Measurements from ENCODE around the gene SETDB1.

SETDB1 gene

DNA sequence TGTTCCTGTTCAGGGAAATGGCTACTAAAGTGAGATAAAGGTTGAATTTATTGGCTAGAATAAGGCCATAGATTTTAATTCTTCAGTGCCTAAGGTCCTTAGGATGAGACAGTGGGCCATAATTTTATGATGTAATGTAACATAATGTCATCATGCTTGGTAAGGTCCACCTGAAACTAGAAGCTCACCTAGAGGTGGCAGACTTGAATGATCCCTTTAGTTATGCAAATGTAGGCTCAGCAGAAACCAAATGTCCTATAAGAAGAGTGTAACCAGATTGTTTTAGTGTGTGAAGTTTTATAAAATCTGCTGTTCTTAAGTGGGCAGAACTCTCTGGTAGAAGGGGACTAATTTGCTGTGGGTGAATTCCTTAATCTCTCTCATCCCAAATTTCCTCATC is 13.5 kb upstream of the SETDB1 start:
- Histone ChIP-seq H3K4me3 (replicated peaks; ENCODE audit: insufficient read depth, low read length) (no peak overlapping the region), H3K27ac (replicated peaks) (no peak overlapping the region), H3K27me3 (ENCODE audit: insufficient read depth, poor library complexity, severe bottlenecking) (no peaks in the 10 kb centered on the region)
- TF ChIP-seq POLR2AphosphoS5 (IDR thresholded peaks at IDR 0.05; ENCODE audit: low read depth) (no peak), GABPA (IDR thresholded peaks at IDR 0.05; ENCODE audit: low read depth) (no peak), SPI1 (IDR thresholded peaks at IDR 0.05; ENCODE audit: borderline replicate concordance, low read depth) (no peak)
- TF ChIP-seq, protein P1, sequence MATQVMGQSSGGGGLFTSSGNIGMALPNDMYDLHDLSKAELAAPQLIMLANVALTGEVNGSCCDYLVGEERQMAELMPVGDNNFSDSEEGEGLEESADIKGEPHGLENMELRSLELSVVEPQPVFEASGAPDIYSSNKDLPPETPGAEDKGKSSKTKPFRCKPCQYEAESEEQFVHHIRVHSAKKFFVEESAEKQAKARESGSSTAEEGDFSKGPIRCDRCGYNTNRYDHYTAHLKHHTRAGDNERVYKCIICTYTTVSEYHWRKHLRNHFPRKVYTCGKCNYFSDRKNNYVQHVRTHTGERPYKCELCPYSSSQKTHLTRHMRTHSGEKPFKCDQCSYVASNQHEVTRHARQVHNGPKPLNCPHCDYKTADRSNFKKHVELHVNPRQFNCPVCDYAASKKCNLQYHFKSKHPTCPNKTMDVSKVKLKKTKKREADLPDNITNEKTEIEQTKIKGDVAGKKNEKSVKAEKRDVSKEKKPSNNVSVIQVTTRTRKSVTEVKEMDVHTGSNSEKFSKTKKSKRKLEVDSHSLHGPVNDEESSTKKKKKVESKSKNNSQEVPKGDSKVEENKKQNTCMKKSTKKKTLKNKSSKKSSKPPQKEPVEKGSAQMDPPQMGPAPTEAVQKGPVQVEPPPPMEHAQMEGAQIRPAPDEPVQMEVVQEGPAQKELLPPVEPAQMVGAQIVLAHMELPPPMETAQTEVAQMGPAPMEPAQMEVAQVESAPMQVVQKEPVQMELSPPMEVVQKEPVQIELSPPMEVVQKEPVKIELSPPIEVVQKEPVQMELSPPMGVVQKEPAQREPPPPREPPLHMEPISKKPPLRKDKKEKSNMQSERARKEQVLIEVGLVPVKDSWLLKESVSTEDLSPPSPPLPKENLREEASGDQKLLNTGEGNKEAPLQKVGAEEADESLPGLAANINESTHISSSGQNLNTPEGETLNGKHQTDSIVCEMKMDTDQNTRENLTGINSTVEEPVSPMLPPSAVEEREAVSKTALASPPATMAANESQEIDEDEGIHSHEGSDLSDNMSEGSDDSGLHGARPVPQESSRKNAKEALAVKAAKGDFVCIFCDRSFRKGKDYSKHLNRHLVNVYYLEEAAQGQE (IDR thresholded peaks at IDR 0.05; ENCODE audit: insufficient replicate concordance, low read depth): no peak
- TF ChIP-seq, protein P2, sequence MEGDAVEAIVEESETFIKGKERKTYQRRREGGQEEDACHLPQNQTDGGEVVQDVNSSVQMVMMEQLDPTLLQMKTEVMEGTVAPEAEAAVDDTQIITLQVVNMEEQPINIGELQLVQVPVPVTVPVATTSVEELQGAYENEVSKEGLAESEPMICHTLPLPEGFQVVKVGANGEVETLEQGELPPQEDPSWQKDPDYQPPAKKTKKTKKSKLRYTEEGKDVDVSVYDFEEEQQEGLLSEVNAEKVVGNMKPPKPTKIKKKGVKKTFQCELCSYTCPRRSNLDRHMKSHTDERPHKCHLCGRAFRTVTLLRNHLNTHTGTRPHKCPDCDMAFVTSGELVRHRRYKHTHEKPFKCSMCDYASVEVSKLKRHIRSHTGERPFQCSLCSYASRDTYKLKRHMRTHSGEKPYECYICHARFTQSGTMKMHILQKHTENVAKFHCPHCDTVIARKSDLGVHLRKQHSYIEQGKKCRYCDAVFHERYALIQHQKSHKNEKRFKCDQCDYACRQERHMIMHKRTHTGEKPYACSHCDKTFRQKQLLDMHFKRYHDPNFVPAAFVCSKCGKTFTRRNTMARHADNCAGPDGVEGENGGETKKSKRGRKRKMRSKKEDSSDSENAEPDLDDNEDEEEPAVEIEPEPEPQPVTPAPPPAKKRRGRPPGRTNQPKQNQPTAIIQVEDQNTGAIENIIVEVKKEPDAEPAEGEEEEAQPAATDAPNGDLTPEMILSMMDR (IDR thresholded peaks at IDR 0.05; ENCODE audit: insufficient read depth, low read length): no peak
- DNase-seq (ENCODE audit: low read depth in 1 of 2, low spot score in 1 of 2): no peak

DNA sequence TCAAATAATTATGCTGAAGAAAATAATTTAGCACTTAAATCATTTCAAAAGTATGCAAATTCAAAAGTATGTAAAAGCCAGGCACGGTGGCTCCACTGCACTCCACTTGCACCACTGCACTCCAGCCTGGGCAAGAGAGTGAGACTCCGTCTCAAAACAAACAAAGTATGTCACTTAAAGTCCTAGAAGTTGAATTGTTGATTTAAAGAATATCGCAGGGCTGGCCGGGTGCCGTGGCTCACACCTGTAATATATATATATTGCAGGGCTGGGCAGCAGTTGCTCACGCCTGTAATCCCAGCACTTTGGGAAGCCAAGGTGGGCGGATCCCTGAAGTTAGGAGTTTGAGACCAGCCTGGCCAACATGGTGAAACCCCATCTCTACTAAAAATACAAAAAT is 8.8 kb upstream of the SETDB1 start:
- TF ChIP-seq, protein P2 (IDR thresholded peaks at IDR 0.05; ENCODE audit: insufficient read depth, low read length): no peak
- no peak for TF ChIP-seq POLR2AphosphoS5 (IDR thresholded peaks at IDR 0.05; ENCODE audit: low read depth)
- TF ChIP-seq, protein P1 (IDR thresholded peaks at IDR 0.05; ENCODE audit: insufficient replicate concordance, low read depth): no peak
- TF ChIP-seq GABPA (IDR thresholded peaks at IDR 0.05; ENCODE audit: low read depth): no peak
- no peak for TF ChIP-seq SPI1 (IDR thresholded peaks at IDR 0.05; ENCODE audit: borderline replicate concordance, low read depth)
- no peak for DNase-seq (ENCODE audit: low read depth in 1 of 2, low spot score in 1 of 2)
- Histone ChIP-seq H3K27me3 (ENCODE audit: insufficient read depth, poor library complexity, severe bottlenecking) (no peaks in the 10 kb centered on the region), H3K27ac (replicated peaks) (no peak overlapping the region), H3K4me3 (replicated peaks; ENCODE audit: insufficient read depth, low read length) (no peak overlapping the region)

DNA sequence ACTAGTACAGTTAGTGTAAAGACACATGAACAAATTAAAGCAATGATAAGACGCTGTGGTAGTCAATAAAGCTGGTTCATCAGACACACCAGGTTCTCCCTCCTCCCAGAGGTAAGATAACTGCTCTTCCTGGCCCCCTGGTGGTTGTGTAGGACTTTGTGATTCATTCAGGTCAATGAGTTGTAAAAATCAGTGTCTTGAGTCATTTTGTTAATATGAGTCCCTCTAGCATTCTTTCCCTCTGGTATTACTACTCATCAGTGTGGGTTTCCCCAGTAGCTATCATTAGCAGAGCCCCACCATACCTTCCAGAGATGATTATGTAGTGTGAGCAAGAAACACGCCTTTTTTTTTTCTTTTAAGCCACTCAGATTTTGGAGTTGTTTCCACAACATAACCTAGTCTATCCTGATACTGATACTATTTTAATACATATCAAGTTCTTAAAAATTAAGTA is 3.6 kb upstream of the SETDB1 start:
- no peak overlapping the region for H3K4me3 ChIP-seq (replicated peaks; ENCODE audit: insufficient read depth, low read length)
- H3K27ac ChIP-seq (replicated peaks): no peak overlapping the region
- peak; percentile 38 to 80 for DNase-seq (ENCODE audit: low read depth in 1 of 2, low spot score in 1 of 2)
- TF ChIP-seq, protein P2 (IDR thresholded peaks at IDR 0.05; ENCODE audit: insufficient read depth, low read length): peak; percentile 75
- no peak for TF ChIP-seq GABPA (IDR thresholded peaks at IDR 0.05; ENCODE audit: low read depth)
- no peaks in the 10 kb centered on the region for H3K27me3 ChIP-seq (ENCODE audit: insufficient read depth, poor library complexity, severe bottlenecking)

DNA sequence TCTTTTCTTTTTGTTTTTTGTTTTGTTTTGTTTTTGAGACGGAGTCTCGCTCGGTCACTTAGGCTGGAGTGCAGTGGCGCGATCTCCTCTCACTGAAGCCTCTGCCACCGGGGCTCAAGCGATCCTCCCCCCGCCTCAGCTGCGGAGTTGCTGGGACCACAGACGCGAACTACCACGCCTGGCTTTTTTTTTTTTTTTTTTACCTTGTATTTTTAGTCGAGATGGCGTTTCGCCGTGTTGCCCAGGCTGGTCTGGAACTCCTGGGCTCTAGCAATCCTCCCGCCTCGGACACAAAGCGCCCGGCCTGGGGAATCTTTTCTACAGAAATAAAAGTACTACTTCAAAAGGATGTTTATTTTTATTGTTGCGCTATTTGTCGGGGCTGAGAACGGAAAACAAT is 1.1 kb upstream of the SETDB1 start:
- Histone ChIP-seq H3K27ac (replicated peaks) (no peak overlapping the region), H3K27me3 (ENCODE audit: insufficient read depth, poor library complexity, severe bottlenecking) (no peaks in the 10 kb centered on the region), H3K4me3 (replicated peaks; ENCODE audit: insufficient read depth, low read length) (no peak overlapping the region)
- no peak for DNase-seq (ENCODE audit: low read depth in 1 of 2, low spot score in 1 of 2)
- TF ChIP-seq, protein P1 (IDR thresholded peaks at IDR 0.05; ENCODE audit: insufficient replicate concordance, low read depth): no peak
- TF ChIP-seq SPI1 (IDR thresholded peaks at IDR 0.05; ENCODE audit: borderline replicate concordance, low read depth) (no peak), POLR2AphosphoS5 (IDR thresholded peaks at IDR 0.05; ENCODE audit: low read depth) (no peak), GABPA (IDR thresholded peaks at IDR 0.05; ENCODE audit: low read depth) (no peak)
- TF ChIP-seq, protein P2 (IDR thresholded peaks at IDR 0.05; ENCODE audit: insufficient read depth, low read length): no peak

All from HL-60 (cell line).